CD4-positive, alpha-beta memory T cell (primary cell): ENCODE measurements around the gene KDM1B. TPM values are rescaled to one million over a fixed set of nuclear protein-coding genes. Genes with fewer than 3 reads are reported as not detected.
"Not testable (repeated sequence)": the region's sequence is repeated elsewhere in the genome, so short reads cannot be mapped to it uniquely, and the experiment has no call there.

Experiments used
- CTCF ChIA-PET: fragments of 350-600 bp; sonication (Branson Sonifier 250); formaldehyde crosslinking; loops from one replicate; lab custom pipeline; 2021; ENCODE audit warnings: inconsistent platforms; ENCODE audit not compliant: partially characterized antibody; lab: Charles Lee
- POLR2A ChIA-PET: fragments of 350-600 bp; sonication (Branson Sonifier 250); formaldehyde crosslinking; loops from one replicate; lab custom pipeline; 2021; ENCODE audit not compliant: partially characterized antibody; lab: Charles Lee
- DNase-seq, 5 donors: peaks; one replicate each; pipeline versions ENCODE4 v3.0.0 to v3.0.0-alpha.2; 2020 to 2022; ENCODE audit warnings: mixed read lengths in 1 of 5
- H3K27ac ChIP-seq: one replicate; pipeline ENCODE4 v1.7.0; 2013; ENCODE audit warnings: low read depth, low read length
- H3K27me3 ChIP-seq: 2 replicates; pipeline ENCODE4 v1.7.0; 2013; ENCODE audit warnings: mild to moderate bottlenecking, low read length, moderate library complexity; ENCODE audit not compliant: insufficient read depth
- H3K36me3 ChIP-seq: 2 replicates; pipeline ENCODE4 v1.7.0; 2013; ENCODE audit warnings: mild to moderate bottlenecking, low read length, moderate library complexity; ENCODE audit not compliant: insufficient read depth
- H3K4me1 ChIP-seq: 2 replicates; pipeline ENCODE4 v1.7.0; 2013; ENCODE audit warnings: mild to moderate bottlenecking, low read length, moderate library complexity; ENCODE audit not compliant: insufficient read depth
- H3K4me3 ChIP-seq, 2 donors: one replicate each; pipeline ENCODE4 v1.7.0; 2013; ENCODE audit warnings: low read length in 2 of 2, mild to moderate bottlenecking in 1 of 2
- H3K9me3 ChIP-seq, 2 donors: one replicate each; pipeline ENCODE4 v1.7.0; 2013; ENCODE audit warnings: low read length in 2 of 2, control low read depth in 1 of 2; ENCODE audit not compliant: control insufficient read depth in 1 of 2
- H3K27ac Mint-ChIP-seq, 7 donors: one replicate each; pipeline ENCODE4 v1.8.0; 2020 to 2021; ENCODE audit warnings: mixed read lengths in 7 of 7, mild to moderate bottlenecking in 6 of 7, inconsistent platforms in 3 of 7, moderate library complexity in 3 of 7
- H3K27me3 Mint-ChIP-seq, 2 donors: one replicate each; pipeline ENCODE4 v1.8.0; 2020 to 2021; ENCODE audit warnings: mixed read lengths in 2 of 2
- H3K36me3 Mint-ChIP-seq, 2 donors: one replicate each; pipeline ENCODE4 v1.8.0; 2020 to 2021; ENCODE audit warnings: mixed read lengths in 2 of 2, inconsistent platforms in 1 of 2, mild to moderate bottlenecking in 1 of 2
- H3K4me1 Mint-ChIP-seq, 4 donors: one replicate each; pipeline ENCODE4 v1.8.0; 2020 to 2021; ENCODE audit warnings: mixed read lengths in 4 of 4, mild to moderate bottlenecking in 1 of 4
- H3K4me3 Mint-ChIP-seq, 8 donors: one replicate each; pipeline ENCODE4 v1.8.0; 2020 to 2021; ENCODE audit warnings: mixed read lengths in 8 of 8, mild to moderate bottlenecking in 7 of 8, moderate library complexity in 6 of 8, inconsistent platforms in 3 of 8
- H3K9me3 Mint-ChIP-seq, 8 donors: one replicate each; pipeline ENCODE4 v1.8.0; 2020 to 2021; ENCODE audit warnings: mixed read lengths in 8 of 8, mild to moderate bottlenecking in 5 of 8, inconsistent platforms in 3 of 8, moderate library complexity in 1 of 8
- intact Hi-C: fragments of 100-400 bp; cut with micrococcal nuclease; formaldehyde crosslinking; loops from one replicate; pipeline ENCODE4 v1.15.1; 2023
- polyA plus RNA-seq, 2 donors: library from polyadenylated mRNA; unstranded; fragments of 300-500 nt; fragmentation: Illumina TruSeq; gene quantifications; one replicate each; pipeline ENCODE4 v1.2.3, GENCODE V29; 2021
- total RNA-seq, 2 experiments: library from RNA; stranded (reverse); gene quantifications; one replicate each; pipeline ENCODE4 v1.2.3, GENCODE V29; 2021

KDM1B gene
- total and polyA plus RNA-seq, 4 experiments from 2014 or later = 0.45 to 12.3 (median 6.5) TPM

GRCh38 chr6:18221288-18221615, 66.0 kb downstream of the KDM1B start:
- peaks cover 0 to 3% (median 0%) of the 10 kb centered on the region in 8 donors for H3K9me3 Mint-ChIP-seq
- H3K36me3 ChIP-seq = peaks cover 19% of the 10 kb centered on the region
- H3K4me3 ChIP-seq = no peak overlapping the region
- ChIA-PET CTCF (no interaction called here), POLR2A (no interaction called here)
- peaks cover 0 to 3% (median under 1%) of the 10 kb centered on the region in 4 donors for H3K4me1 Mint-ChIP-seq
- no peak for DNase-seq
- no peak overlapping the region for H3K27ac ChIP-seq
- intact Hi-C loops = no loop called here
- H3K27ac Mint-ChIP-seq = peak overlapping the region in 3 of 7 donors; percentile 33 to 76 (median 70)
- no peak overlapping the region for H3K4me3 Mint-ChIP-seq
- no peaks in the 10 kb centered on the region for H3K4me1 ChIP-seq
- H3K27me3 Mint-ChIP-seq = no peaks in the 10 kb centered on the region
- no peaks in the 10 kb centered on the region for H3K27me3 ChIP-seq
- peaks cover 56 to 65% of the 10 kb centered on the region in 2 donors for H3K36me3 Mint-ChIP-seq
- H3K9me3 ChIP-seq = no peaks in the 10 kb centered on the region

GRCh38 chr6:18226451-18227105, 71.4 kb downstream of the KDM1B start:
- not testable (repeated sequence) for H3K27ac ChIP-seq

GRCh38 chr6:18227166-18227565, 71.9 kb downstream of the KDM1B start:
- H3K4me1 ChIP-seq, POLR2A ChIA-PET, intact Hi-C loops, H3K4me3 Mint-ChIP-seq, H3K27ac ChIP-seq, DNase-seq, H3K27me3 Mint-ChIP-seq, H3K4me3 ChIP-seq, CTCF ChIA-PET, H3K9me3 ChIP-seq, H3K27me3 ChIP-seq: not testable (repeated sequence)
- peak overlapping the region in 3 of 7 donors; percentile 24 to 55 (median 27) for H3K27ac Mint-ChIP-seq
- H3K9me3 Mint-ChIP-seq = peaks cover 0 to 29% (median 21%) of the 10 kb centered on the region in 8 donors
- peaks cover 61 to 79% of the 10 kb centered on the region in 2 donors for H3K36me3 Mint-ChIP-seq
- peaks cover 32% of the 10 kb centered on the region for H3K36me3 ChIP-seq
- H3K4me1 Mint-ChIP-seq = peaks cover 0 to 18% (median 12%) of the 10 kb centered on the region in 4 donors

More at GRCh38 chr6:18226451-18227105, 71.4 kb downstream of the KDM1B start:
- Mint-ChIP-seq H3K9me3 (peaks cover 0 to 23% (median 17%) of the 10 kb centered on the region in 8 donors), H3K27ac (peak overlapping the region in 4 of 7 donors; percentile 6 to 80 (median 61)), H3K36me3 (peaks cover 57 to 79% of the 10 kb centered on the region in 2 donors), H3K4me1 (peaks cover 0 to 13% (median 9%) of the 10 kb centered on the region in 4 donors)
- H3K9me3 ChIP-seq, H3K4me3 Mint-ChIP-seq, H3K27me3 Mint-ChIP-seq, H3K4me3 ChIP-seq, H3K4me1 ChIP-seq, DNase-seq, H3K27me3 ChIP-seq, CTCF ChIA-PET, intact Hi-C loops, POLR2A ChIA-PET: not testable (repeated sequence)
- peaks cover 28% of the 10 kb centered on the region for H3K36me3 ChIP-seq

GRCh38 chr6:18228590-18228989, 73.4 kb downstream of the KDM1B start:
- POLR2A ChIA-PET, H3K4me3 ChIP-seq, H3K27ac Mint-ChIP-seq, intact Hi-C loops, H3K27me3 Mint-ChIP-seq, H3K4me3 Mint-ChIP-seq, DNase-seq, H3K4me1 ChIP-seq, H3K27ac ChIP-seq, H3K27me3 ChIP-seq, H3K9me3 ChIP-seq: not testable (repeated sequence)
- Mint-ChIP-seq H3K9me3 (peaks cover 0 to 39% (median 23%) of the 10 kb centered on the region in 8 donors), H3K4me1 (peaks cover 0 to 25% (median 14%) of the 10 kb centered on the region in 4 donors), H3K36me3 (peaks cover 68 to 83% of the 10 kb centered on the region in 2 donors)
- CTCF ChIA-PET = interaction anchor here (0.8 kb wide), 1 partner anchor 13 kb away, joined by 3 read pairs; no protein-coding TSS in a partner anchor
- peaks cover 32% of the 10 kb centered on the region for H3K36me3 ChIP-seq

GRCh38 chr6:18231856-18232255, 76.6 kb downstream of the KDM1B start:
- H3K4me1 Mint-ChIP-seq = peaks cover 0 to 25% (median 16%) of the 10 kb centered on the region in 4 donors
- POLR2A ChIA-PET, H3K27me3 Mint-ChIP-seq, DNase-seq, H3K9me3 ChIP-seq, intact Hi-C loops, H3K4me3 ChIP-seq, H3K27ac ChIP-seq, H3K4me1 ChIP-seq, CTCF ChIA-PET, H3K27me3 ChIP-seq: not testable (repeated sequence)
- peaks cover 87 to 89% of the 10 kb centered on the region in 2 donors for H3K36me3 Mint-ChIP-seq
- peak overlapping the region in 1 of 7 donors; percentile 32 for H3K27ac Mint-ChIP-seq
- H3K9me3 Mint-ChIP-seq = peaks cover 0 to 49% (median 31%) of the 10 kb centered on the region in 8 donors
- peak overlapping the region in 1 of 8 donors; percentile 36 for H3K4me3 Mint-ChIP-seq
- H3K36me3 ChIP-seq = peaks cover 24% of the 10 kb centered on the region

GRCh38 chr6:18233770-18234169, 78.5 kb downstream of the KDM1B start:
- intact Hi-C loops, H3K4me3 Mint-ChIP-seq, DNase-seq, H3K27me3 Mint-ChIP-seq, H3K27me3 ChIP-seq, H3K27ac ChIP-seq, H3K4me3 ChIP-seq, H3K9me3 ChIP-seq, POLR2A ChIA-PET, CTCF ChIA-PET, H3K4me1 ChIP-seq: not testable (repeated sequence)
- Mint-ChIP-seq H3K36me3 (peaks cover 85 to 87% of the 10 kb centered on the region in 2 donors), H3K27ac (peak overlapping the region in 1 of 7 donors; percentile 68), H3K9me3 (peaks cover 0 to 49% (median 31%) of the 10 kb centered on the region in 8 donors), H3K4me1 (peaks cover 0 to 23% (median 15%) of the 10 kb centered on the region in 4 donors)
- H3K36me3 ChIP-seq = peaks cover 24% of the 10 kb centered on the region

- peaks cover 0 to 23% (median 12%) of the 10 kb centered on the region in 4 donors for H3K4me1 Mint-ChIP-seq
- H3K9me3 Mint-ChIP-seq = peaks cover 0 to 41% (median 29%) of the 10 kb centered on the region in 8 donors
- no peaks in the 10 kb centered on the region for H3K27me3 ChIP-seq
- no peak overlapping the region for H3K4me3 Mint-ChIP-seq
- H3K4me3 ChIP-seq = no peak overlapping the region
- ChIA-PET CTCF (no interaction called here), POLR2A (no interaction called here)
- H3K9me3 ChIP-seq = no peaks in the 10 kb centered on the region
- H3K27me3 Mint-ChIP-seq = no peaks in the 10 kb centered on the region
- H3K4me1 ChIP-seq = no peaks in the 10 kb centered on the region
- peaks cover 22% of the 10 kb centered on the region for H3K36me3 ChIP-seq
- peaks cover 81 to 87% of the 10 kb centered on the region in 2 donors for H3K36me3 Mint-ChIP-seq
- peak overlapping the region in 4 of 7 donors; percentile 10 to 52 (median 30) for H3K27ac Mint-ChIP-seq
- H3K27ac ChIP-seq = no peak overlapping the region
- no peak for DNase-seq
- intact Hi-C loops = no loop called here
Measured at GRCh38 chr6:18234564-18234963, 79.3 kb downstream of the KDM1B start.
